Esophagus mucosa (tissue), 1 donor: ENCODE results near the gene LAMTOR1. TPM values are rescaled to one million over a fixed set of nuclear protein-coding genes. Genes with fewer than 3 reads are reported as not detected.
A peak's percentile ranks its signal among the peaks of the same experiment; 100 is the strongest.

ENCODE experiments used
- ATAC-seq: fragments of 200-7000 bp; cut with Tn5 transposase; one replicate; pipeline ENCODE4 v1.9.1; 2020
- total RNA-seq: library from RNA; stranded (reverse); gene quantifications from one replicate; pipeline ENCODE4 v1.2.4, GENCODE V29; 2023
- donor health status: DM: yes; HTN: yes; CAD: no.

LAMTOR1 gene
- total RNA-seq, 1 donor from 2014 or later = 81.0 TPM

GRCh38 chr11:72116019-72116755 lies 13.1 kb upstream of the LAMTOR1 start:
- no peak for ATAC-seq

- no peak for ATAC-seq
Measured at GRCh38 chr11:72114570-72114969, 11.5 kb upstream of the LAMTOR1 start.

GRCh38 chr11:72112978-72113808 lies 10.1 kb upstream of the LAMTOR1 start:
- ATAC-seq = peak; percentile 1

- peak; percentile 92 for ATAC-seq
Measured at GRCh38 chr11:72112143-72112977, 9.3 kb upstream of the LAMTOR1 start, which contains the start of gene ANAPC15. ANAPC15 (minus strand) TSS chr11:72112695; CDS start chr11:72111276, 1,419 bp downstream.

- ATAC-seq = no peak
Measured at GRCh38 chr11:72111300-72112142, 8.4 kb upstream of the LAMTOR1 start.

- ATAC-seq = no peak
Measured at GRCh38 chr11:72105888-72106287, 2.8 kb upstream of the LAMTOR1 start, which contains the start of gene TOMT. TOMT (plus strand) TSS chr11:72105924; CDS start chr11:72105952, 28 bp downstream.

GRCh38 chr11:72103754-72104167 lies 664 bp upstream of the LAMTOR1 start:
- ATAC-seq = no peak

- no peak for ATAC-seq
Measured at GRCh38 chr11:72102631-72102945, 509 bp downstream of the LAMTOR1 start.

- no peak for ATAC-seq
Measured at GRCh38 chr11:72102162-72102561, 935 bp downstream of the LAMTOR1 start.

- no peak for ATAC-seq
Measured at GRCh38 chr11:72100462-72100861, 2.6 kb downstream of the LAMTOR1 start.

GRCh38 chr11:72100009-72100408 lies 3.1 kb downstream of the LAMTOR1 start:
- no peak for ATAC-seq

- ATAC-seq = no peak
Measured at GRCh38 chr11:72098741-72099140, 4.4 kb downstream of the LAMTOR1 start.

GRCh38 chr11:72091292-72091691 lies 11.8 kb downstream of the LAMTOR1 start:
- ATAC-seq = peak; percentile 82

- ATAC-seq = peak; percentile 76
Measured at GRCh38 chr11:72088076-72088808, 14.9 kb downstream of the LAMTOR1 start.

GRCh38 chr11:72085621-72086351 lies 17.3 kb downstream of the LAMTOR1 start:
- ATAC-seq = no peak

GRCh38 chr11:72084965-72085364 lies 18.1 kb downstream of the LAMTOR1 start:
- no peak for ATAC-seq

GRCh38 chr11:72084076-72084475 lies 19.0 kb downstream of the LAMTOR1 start:
- no peak for ATAC-seq

GRCh38 chr11:72083414-72083813 lies 19.7 kb downstream of the LAMTOR1 start:
- no peak for ATAC-seq

GRCh38 chr11:72081821-72082453 lies 21.2 kb downstream of the LAMTOR1 start:
- peak; percentile 43 for ATAC-seq

- no peak for ATAC-seq
Measured at GRCh38 chr11:72081184-72081644, 21.9 kb downstream of the LAMTOR1 start.
